HG02610 (cell line): ENCODE results near the gene ETV3L.

Experiments
- ATAC-seq: cut with Tn5 transposase; IDR thresholded peaks from one replicate; pipeline ENCODE4 v1.9.1; 2021; ENCODE audit warnings: mild to moderate bottlenecking, moderate library complexity; ENCODE audit not compliant: unreplicated experiment

The ETV3L gene

DNA sequence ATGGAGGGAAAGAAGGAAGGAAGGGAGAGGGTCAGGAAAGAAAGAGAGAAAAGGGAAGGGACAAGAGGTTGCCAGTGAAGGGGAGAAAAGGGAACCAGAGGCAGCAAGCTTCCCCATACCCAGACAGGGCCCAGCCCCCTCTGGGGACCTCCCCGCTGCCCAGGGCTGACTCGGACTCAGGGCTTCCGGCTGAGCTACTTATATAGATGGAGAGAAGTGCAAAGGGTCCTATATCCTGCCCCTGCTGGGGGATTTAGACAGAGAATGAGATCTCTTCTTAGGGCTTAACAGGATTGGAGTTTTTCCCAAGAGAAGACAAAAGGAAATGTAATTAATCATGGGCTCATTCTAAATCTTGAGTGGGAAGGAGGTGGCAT is at the start of gene ETV3L:
Gene ETV3L, minus strand, starts transcription at position 176 of the 377 bp plus-strand sequence. CDS start 285 bp downstream, outside the sequence.
- ATAC-seq: no peak

DNA sequence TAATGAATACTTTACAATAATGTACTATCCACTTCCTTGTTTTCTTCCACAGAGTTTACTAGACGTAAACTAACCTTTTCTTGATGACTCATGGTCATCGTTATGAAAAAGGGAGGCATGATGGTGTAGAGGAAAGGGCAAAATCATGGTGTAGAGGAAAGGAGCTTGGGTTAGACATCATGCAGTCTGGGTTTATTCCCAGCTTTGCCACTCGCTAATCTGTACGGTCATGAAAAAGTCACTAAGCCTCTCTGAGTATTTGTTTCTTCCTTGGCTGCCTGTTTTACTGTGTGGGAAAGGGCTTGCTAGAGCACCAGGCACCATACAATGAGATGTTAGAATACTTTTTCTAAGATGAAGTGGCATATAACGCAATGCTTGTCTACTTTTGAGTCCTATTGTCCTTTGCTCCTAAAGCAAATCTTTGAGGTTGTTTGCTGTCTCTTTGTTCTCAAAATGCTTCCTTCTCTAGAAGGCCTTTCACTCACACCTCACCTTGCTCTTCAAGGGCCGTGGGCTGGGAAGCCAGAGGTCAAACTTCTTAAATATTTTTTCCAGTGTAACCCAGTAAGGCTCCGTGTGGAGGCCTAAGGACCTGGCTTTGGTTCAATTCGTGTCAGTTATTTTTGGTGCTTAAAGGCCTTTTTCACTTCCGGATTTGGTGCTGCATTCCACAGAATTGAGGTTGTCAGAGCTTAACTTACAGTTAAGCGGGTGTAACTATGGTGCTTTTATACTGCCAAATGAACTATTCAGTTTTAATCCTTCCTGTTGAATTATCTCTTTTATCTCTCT is 48.5 kb upstream of the ETV3L start:
- no peak for ATAC-seq

DNA sequence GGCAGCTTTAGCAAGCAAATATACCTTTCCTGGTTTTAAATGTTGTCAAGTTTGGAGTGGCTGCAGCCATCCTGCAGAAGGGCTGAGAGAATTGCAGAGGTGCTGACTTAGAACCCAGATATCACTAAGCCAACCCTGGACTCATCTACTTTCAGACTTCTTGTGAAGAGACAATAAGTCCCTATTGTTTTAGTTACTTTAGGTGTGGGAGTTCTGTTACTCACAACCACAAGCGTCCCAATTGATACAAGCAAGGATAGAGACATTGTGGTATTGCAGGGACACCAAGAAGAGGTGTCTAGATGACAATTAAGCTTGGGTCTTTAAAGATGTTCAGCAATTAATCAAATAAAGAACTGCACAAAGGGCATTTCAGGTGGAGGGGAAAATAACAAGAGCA is 47.4 kb upstream of the ETV3L start:
- ATAC-seq: no peak

DNA sequence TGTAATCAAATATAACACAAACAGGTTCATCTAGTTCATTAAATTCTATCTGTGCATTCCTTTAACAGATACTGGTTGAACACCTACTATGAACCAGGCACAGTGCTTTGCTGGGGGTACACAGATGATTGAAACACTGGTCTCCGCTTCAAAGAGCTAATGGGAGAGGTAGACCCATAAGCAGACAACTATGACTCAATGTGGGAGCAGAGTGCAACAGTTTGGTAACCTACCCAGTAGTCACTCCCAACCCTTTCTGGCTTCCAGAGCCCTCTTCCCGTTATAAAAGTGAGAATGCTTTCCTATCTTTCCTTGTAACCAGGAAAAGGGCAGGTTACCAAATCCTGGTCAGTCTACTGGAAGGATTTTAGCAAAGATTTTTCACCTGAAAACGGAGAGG is 46.6 kb upstream of the ETV3L start:
- ATAC-seq: no peak

DNA sequence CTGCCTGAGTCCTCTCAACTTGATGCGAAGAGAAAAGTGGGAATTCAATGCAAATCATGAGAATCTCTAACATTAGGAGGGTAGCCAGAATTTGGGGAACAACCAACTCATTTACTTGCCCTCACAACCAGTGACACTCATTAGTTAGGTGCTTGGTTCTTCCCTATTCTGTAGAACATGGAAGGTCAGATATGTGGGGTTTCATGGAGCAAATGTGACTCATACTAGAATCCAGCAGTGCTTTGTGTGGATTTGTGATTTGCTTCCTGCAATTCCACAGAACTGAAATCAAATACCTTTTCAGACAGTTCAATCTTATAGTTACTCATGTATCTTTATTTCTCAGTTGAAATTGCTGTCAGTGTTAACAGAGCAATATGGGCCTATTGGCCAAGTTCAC is 45.5 kb upstream of the ETV3L start:
- no peak for ATAC-seq

DNA sequence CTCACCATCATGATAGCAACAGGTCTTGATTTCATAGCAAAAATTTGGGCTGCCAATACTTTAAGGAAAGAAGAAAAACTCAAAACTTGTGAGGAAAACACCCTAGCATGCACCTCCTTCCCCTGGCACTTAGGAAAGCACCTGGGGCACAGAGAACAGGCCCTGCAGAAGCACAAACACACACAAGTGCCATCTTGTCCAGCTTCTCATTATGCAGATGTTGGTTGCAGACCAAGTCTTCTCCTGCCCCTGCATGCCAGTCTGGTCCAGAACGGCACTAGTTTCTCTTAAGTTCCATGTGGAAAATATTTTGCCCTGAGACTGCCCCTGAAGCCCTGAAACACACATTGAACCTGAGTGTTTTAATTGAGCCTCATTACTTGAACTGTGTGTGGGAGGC is 44.9 kb upstream of the ETV3L start:
- no peak for ATAC-seq

DNA sequence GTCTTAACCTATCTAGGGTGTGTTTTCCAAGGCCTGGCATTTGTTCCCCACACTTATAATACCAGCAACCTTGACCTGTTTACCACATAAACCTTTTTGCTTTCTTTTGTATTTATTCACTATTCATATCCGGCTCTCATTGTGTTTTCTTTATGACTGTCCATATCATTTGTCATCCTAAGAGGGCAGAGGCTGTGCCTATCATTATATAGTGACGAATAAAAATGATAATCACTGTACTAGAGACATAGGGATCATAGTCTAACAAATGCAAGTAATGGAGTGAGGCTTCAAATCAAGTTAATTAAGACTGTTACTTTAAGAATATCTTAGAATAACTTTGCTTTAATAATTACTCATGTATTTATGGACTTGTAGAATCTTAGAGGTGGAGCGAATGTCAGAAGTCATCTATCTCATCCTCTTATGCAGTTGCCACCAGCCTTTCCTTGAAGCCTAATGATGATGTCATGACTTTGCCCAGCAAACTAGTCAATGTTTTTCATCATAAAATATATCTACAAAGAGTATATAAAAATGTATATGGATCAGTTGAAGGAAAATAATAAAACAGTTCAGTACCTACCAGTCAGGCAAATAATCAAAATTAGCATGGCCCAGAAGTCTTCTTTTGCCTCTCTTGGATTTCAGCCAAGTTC is 43.3 kb upstream of the ETV3L start:
- ATAC-seq: no peak

DNA sequence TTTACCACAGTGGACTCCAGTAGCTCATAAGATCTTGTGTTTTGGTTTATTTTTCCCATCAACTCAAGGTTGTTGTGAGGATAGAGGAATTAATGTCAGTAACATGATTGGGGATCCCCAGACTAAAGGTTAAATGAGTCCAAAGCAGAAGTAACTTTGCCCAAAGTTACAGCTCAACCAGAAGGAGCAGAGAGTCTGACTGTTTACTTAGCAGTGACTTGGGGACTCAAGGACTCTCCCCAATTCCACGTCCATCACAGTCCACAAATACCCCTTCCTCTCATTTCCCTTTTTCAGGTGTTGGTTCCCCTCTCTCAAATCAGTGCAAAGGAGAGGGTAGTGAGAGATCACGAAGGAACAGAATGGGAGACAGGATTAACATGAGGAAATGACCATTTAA is 42.6 kb upstream of the ETV3L start:
- no peak for ATAC-seq

DNA sequence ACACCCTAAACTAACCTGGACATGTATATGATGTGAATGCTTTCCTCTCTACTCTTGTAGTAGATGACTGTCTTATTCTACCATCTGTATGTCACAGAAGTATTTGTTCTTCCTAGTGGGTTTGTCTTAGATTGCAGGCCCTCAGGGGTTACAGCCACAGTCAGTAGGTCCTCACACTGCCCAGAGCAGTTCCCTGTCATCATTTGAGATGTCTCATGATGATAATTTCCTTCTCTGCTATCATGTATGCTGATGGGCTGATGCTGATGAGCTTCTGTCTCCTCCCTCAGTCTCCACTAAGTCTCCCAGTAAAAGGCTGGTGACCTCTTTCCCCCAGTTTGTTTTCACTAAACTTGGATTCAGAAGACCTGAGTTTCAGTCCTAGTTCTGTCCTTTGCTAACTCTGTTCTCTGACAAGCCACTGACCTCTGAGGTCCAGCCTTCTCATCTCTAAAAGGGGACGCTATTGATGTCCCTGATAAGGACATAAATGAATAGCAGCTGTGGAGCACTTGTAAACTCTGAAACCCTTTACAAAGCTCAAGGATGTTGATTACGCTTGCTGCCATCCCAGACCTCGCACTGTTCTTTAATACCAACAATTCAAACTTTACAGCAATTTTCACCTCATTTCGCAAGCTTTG is 41.7 kb upstream of the ETV3L start:
- ATAC-seq: no peak

DNA sequence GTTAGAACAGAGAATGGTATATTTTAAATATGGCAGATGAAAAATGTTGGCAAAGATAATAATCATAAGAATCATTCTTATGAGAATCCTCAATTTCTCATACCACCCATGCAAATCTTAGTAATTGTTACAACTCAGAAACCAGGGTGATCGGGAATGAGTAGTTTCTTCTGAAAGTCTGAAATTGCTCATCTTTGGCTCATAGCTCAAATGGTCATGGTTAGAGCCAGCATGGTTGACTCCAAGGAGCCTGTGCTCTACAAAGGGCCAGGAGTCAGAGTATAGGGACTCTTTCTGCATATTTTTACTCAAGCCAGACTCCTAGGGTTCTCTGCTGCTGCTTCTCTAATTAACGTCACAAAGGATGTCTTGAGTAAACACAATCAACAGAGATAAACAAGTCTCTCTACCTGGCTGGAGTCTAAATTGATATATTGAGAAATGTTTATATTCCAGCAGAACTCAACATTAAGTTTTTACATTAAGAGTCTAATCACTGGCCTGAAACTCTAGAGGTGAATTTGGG is 40.5 kb upstream of the ETV3L start:
- no peak for ATAC-seq

DNA sequence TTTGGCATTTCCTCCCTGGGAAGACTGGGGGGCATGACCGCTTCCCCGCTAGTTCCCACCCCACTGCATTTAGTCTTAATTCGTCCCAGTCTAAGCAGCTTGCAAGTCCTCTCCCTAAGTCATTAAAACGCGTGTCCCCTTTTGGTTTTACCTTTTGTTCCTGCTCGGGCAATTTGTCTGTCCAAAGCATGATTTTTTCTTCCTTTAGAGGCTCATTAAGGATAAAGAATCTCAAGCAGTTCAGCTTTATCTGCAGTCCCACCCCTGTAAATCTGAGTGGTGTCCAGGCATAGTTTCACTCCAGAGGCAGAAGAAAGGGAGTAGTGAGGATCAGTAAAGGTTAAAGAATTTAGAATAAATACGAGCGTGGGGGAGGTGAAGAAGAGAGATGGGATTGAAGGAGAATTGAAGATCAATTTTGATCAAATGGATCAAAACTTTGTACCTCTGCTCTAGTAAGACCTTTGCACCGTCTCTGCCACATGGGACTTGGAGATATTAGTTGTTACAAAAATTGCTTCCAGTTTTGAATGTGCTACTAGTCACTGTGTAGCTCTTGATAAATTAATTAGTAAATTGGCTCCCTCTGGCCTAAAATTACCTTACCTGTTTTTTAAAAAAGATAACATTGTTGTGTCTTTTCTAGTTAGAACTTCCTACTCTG is 39.6 kb upstream of the ETV3L start:
- ATAC-seq: no peak

DNA sequence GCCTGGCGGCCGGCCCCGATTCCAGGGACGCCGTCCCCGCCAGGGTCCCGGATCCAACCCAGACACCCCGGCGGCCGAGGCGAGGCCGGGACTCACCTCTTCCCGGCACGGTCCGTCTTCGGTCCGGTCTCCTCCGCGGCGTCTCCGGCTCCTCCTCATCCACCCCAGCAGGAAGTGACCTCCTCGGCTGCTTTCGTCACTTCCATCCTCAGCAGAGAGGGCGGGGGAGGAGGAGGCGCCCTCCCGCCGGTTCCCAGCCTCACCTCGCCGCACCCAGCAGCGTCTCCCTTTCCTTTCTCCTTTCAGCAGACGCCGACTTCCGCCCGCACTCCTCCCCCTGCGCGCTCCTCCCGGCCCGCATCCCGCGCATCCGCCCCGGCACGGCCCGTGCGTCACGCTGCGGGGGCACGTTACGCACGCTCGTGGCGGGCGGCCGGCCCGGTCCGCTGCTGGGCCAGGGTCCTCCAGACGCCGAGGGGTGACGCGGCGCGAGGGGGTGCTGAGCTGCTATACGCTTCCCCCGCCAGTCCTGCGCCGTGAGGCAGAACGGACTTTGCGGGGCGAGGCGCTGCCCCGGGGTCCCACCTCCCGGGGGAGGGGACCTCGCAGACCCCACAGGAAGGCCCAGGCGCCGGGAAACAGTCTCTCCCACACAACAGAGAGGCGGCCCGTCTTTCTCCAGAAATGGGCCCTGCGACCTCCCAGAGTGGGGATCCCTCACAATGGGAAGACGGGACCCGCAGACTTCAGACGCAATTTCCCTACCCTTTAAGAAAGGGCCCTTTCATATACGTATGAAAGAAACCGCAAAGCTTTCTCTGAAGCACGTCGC is 38.8 kb upstream of the ETV3L start, which contains the start of gene ETV3:
Gene ETV3, minus strand, starts transcription at position 176 of the 832 bp plus-strand sequence. CDS start 2,043 bp downstream, outside the sequence.
- ATAC-seq: peak; percentile 84

DNA sequence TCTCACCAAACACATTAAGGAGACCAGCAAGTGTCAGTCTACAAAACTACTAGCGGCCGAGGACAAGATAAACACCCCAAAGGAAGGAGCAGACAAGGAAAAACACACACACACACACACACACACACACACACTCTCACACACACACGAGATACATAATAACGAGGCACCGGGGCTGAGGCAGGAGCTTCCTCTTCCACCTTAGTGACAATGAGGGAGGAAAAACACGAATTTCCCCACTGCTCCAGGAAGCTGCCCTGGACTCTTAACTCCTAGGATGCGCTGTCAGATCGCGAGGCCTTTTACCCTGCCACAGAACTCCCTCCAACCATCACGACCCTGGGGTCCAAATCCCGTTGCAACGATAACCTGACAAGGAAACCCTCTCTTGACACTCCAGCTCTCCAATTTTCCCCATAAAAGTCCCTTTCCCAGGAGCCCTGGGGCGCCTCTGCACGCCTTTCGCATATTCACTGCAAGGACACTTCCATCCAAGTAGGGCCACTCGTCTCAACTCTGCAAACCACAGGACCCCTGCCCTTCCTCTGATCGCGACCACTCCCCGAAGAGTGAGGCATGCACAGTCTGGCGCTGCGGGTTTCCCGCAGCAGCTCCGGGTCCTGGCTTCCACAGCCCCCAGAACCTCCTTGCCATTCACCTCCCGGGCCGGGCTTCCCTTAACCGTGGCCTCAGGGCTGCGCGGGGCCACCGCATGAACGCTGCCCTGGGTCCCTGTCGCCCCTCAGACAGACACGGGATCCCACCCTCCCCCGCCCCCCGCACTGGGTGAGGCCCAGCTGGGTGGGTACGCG is 38.0 kb upstream of the ETV3L start:
- ATAC-seq: no peak

DNA sequence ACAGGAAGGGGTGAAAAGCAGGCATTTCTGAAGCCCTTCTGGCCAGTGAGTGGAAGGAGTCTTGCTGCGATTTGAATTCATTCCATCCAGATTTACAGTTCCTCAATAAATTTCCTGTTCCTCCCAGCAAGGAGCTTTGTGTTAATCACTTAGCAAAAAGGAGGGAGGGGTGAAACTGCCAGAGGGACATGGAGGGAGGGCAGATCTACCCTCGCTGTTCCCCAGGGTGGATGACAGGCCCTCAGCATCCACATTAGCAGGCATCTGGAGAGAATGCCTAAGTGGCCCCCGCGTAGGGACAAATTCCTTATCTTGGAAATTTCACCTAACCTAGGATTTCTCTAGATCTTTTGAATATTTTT is 37.4 kb upstream of the ETV3L start:
- no peak for ATAC-seq

DNA sequence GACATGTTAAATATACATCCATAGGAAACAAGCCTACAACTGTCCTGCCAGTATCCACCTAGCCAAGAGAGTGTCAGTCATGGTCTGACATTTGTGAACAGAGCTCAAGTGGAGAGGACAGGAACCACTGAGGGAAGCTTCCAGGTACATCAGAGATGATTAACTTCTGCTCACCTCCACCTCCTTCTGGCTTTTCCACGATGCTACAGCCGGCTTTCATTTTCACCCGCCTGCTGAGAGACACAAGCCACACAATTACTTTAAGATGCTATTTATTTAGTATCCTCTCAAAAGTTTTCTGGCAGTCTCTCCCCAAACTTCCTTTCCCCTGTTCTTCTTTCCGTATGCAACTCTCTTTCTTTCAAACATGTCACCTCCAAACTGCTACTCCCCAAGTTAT is 36.5 kb upstream of the ETV3L start:
- ATAC-seq: no peak

DNA sequence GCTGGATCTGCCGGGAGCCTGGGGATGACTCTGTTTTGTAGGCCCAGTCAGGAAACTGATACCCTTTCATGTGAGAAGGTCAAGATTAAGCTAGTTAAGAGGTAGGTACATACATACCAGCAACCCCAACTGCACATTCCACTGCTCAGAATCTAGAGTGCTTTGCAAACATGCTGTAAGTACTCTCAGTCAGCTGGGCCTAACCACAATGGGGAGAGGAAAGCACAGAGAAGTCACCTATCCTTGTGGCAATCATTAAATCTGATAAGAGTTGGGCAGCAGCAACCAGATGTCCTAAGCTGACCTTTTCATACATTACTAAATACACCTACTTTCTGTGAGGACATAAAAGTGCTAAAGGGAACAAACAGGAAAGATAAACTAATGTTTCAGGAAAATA is 36.0 kb upstream of the ETV3L start:
- no peak for ATAC-seq

DNA sequence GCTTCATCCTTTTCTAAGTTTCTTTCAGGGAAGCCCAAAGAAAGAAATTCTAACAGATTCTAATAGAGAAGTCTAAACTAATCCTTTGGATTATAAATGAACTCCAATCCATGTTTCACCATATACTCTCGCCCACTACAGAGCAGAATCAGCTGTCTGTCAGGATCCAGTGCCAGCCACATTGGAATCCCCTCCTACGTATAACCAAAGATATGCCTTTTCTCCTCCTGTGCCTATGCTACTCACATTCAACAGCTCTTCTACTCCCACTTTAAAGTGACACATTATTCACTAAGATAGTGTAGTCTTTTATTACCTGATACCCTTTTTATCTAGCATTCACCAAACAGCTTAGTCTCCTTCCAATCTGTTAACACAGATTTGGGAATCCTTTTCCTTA is 35.5 kb upstream of the ETV3L start:
- no peak for ATAC-seq

DNA sequence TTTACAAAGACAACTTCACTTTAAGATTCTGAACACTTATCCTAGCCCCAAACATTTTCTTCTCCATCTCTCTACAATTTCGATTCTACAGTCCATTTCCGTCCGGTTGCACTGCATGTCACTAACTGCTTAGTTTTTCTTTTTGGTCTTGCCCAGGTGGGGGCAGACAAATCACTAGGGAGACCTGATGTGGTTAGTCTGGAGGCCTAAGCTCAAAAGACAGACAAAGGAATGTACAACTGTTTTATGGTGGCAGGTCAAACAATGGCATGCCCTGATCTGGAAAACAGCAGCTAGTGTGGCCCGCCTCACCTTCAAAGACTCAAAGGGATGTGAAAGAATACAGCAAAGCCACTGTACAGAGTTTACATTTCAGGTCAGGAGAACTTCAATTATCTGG is 34.8 kb upstream of the ETV3L start:
- no peak for ATAC-seq

DNA sequence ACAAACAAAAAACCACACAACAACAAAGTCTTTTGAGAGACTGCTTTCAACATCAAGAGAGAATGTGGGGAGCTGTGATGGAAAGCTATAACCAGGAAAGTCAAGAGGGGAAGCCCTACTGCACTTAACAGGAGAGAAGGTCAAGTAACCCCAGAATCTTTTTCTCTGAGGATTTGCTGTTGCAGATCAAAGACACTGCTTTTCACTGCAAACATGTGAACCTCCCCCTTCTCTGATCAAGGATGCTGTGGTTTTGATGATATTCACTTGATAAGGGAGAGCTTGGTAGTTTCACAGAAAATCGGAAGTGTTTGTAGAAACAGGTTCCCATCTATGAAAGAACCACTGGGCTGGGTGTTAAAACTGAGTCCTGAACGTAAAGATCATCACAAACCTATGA is 33.8 kb upstream of the ETV3L start:
- ATAC-seq: no peak
